Activated T-helper 17 cell treated with anti-CD3 and anti-CD28 coated beads, Interleukin-2, amount 50 U/mL, for 72 hours (primary cell): Measurements from ENCODE around the gene MDM1. TPM values are rescaled to one million over a fixed set of nuclear protein-coding genes. Genes with fewer than 3 reads are reported as not detected.

Experiments
- ATAC-seq: fragments of 150-1000 bp; cut with Tn5 transposase; replicated peaks from 2 replicates; pipeline ENCODE4 v1.10.0; 2021; ENCODE audit warnings: mild to moderate bottlenecking, moderate library complexity
- H3K27ac Mint-ChIP-seq: one replicate; pipeline ENCODE4 v1.8.0; 2022; ENCODE audit warnings: mixed read lengths
- H3K27me3 Mint-ChIP-seq: one replicate; pipeline ENCODE4 v1.8.0; 2022; ENCODE audit warnings: mixed read lengths
- H3K36me3 Mint-ChIP-seq: one replicate; pipeline ENCODE4 v1.8.0; 2022; ENCODE audit warnings: low read depth, mild to moderate bottlenecking, mixed read lengths
- H3K4me1 Mint-ChIP-seq: one replicate; pipeline ENCODE4 v1.8.0; 2022; ENCODE audit warnings: mixed read lengths
- H3K4me3 Mint-ChIP-seq: one replicate; pipeline ENCODE4 v1.8.0; 2022; ENCODE audit warnings: mild to moderate bottlenecking, mixed read lengths
- H3K9me3 Mint-ChIP-seq: one replicate; pipeline ENCODE4 v1.8.0; 2022; ENCODE audit warnings: mixed read lengths
- total RNA-seq, 2 donors: library from RNA; stranded (reverse); gene quantifications; one replicate each; pipeline ENCODE4 v1.2.3, GENCODE V29; 2022

The MDM1 gene
- total RNA-seq, 2 donors from 2014 or later: 14.2 to 31.5 TPM

DNA sequence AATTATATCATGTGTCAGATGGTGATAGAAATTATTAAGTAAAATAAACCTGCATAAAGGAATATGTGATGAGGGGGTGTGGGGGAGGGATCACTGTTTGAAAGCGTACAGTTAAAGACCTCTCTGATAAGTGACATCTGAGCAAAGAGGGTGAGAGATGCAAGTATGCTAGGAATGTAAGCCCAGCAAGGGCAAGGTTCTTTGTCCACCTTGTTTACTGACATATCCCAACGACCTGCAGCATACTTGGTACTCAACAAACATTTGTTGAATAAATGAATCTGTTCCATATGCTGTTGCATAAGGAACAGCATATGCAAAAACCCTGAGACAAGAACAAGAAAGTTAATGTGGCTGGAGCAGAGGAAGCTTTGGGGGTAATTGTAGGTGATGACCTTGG is 12.0 kb upstream of the MDM1 start:
- no peak overlapping the region for H3K4me3 Mint-ChIP-seq
- H3K36me3 Mint-ChIP-seq: no peaks in the 10 kb centered on the region
- ATAC-seq: no peak
- H3K4me1 Mint-ChIP-seq: peaks cover 16% of the 10 kb centered on the region
- H3K27me3 Mint-ChIP-seq: peaks cover 17% of the 10 kb centered on the region
- no peak overlapping the region for H3K27ac Mint-ChIP-seq
- H3K9me3 Mint-ChIP-seq: no peaks in the 10 kb centered on the region

DNA sequence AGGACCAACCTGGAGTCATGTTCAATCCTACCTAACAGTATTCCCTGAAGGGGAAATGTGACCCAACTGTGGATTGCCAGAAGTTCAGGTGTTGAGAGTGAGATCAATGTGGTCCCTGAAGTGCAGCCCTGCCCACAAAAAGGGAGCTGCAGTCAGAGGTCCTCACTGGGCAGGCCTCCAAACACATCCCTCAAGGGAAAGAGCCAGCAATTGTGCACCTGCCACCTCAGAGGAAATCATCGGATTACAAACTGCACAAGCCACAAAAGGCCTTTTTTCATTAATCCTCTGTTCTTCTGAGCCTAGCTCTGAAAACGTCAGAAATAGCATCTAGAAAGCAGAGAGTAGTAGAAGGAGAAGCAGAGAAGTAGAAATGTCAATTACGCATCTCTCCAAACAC is 10.8 kb upstream of the MDM1 start:
- Mint-ChIP-seq H3K4me1 (peaks cover 16% of the 10 kb centered on the region), H3K36me3 (no peaks in the 10 kb centered on the region), H3K27ac (no peak overlapping the region), H3K27me3 (peaks cover 20% of the 10 kb centered on the region), H3K9me3 (no peaks in the 10 kb centered on the region), H3K4me3 (no peak overlapping the region)
- no peak for ATAC-seq

DNA sequence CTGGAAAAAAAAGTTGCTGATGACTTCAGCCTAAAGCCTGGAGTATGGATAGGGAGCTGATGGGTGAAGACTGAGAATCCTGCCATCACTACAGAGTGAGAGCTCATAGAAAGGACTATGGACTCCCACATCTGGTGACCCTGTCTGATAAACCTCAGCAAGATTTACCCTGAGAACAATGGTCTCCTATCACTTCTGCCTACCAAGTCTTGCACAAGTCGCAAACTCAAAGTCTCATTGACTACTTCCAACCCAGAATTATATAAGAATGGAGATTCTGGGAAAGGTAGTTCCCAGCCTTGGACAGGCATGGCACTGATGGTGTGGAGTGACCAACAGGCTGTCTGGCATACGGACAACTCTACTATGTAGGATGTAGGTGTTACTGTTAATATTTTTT is 9.7 kb upstream of the MDM1 start:
- no peak for ATAC-seq
- Mint-ChIP-seq H3K4me1 (peaks cover 11% of the 10 kb centered on the region), H3K4me3 (no peak overlapping the region), H3K36me3 (no peaks in the 10 kb centered on the region), H3K27ac (no peak overlapping the region), H3K27me3 (peaks cover 16% of the 10 kb centered on the region), H3K9me3 (no peaks in the 10 kb centered on the region)

DNA sequence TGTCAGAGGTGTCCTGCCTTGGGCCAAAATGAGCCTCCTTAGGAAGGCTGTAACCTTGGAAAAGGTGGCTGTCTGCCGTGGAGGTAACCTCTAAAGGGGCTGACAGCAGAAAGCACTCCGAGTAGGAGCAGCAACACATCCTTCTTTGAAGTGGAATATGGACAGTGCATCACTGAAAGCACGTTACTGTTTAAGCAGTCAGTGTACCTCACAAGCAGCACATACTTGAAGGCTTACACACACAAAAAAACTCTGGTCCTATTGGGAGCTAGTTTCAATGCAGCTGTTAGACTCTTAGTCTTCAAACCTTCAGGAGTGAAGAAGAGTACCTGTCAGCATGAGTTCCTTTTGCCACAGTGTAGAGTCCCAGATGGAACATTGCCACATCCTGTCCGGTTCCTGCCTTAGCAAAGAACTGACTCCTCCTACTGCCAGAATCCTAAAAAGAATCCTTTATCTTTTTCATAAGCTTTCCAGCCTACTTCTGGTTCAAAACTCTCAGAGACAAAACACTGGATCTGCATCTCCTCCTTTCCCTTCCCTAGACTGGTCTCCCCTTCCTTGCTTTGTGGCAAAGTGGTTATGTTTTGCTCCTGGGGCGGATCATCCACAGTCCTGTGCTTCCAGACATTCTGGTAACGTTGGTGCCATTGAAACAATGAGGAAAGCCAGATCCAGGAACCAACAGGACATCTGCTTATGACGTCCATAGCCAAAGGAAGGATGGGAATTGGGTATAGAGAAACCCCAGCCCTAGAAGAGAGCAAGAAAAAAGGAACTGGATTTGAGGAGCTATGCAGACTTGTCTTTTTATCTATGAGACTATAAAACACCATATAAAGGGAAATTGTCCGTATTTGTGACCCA is 8.5 kb upstream of the MDM1 start:
- Mint-ChIP-seq H3K9me3 (no peaks in the 10 kb centered on the region), H3K27me3 (peaks cover 14% of the 10 kb centered on the region), H3K36me3 (no peaks in the 10 kb centered on the region), H3K4me3 (no peak overlapping the region), H3K4me1 (peaks cover 2% of the 10 kb centered on the region), H3K27ac (no peak overlapping the region)
- no peak for ATAC-seq

DNA sequence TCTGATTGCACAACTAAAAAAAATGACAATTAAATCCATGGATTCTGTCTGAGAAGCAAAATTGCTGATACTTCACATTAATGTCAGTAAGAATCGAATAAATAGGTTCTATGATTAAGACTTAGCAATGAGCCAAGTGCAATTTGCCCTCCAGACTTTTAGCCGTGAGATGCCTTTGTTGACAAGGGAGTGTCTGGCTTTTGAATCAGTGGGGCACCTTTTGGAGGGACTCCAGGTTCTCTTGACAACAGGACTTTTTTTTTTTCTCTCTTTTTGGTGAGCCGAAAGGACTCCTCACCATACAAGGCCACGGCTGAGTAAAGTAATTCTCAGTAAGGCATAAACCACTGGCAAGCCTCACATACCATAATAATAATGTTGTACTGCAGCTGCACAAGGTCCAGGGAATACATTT is 4.7 kb upstream of the MDM1 start:
- Mint-ChIP-seq H3K9me3 (no peaks in the 10 kb centered on the region), H3K27ac (no peak overlapping the region), H3K27me3 (peaks cover 3% of the 10 kb centered on the region), H3K4me1 (peaks cover 12% of the 10 kb centered on the region), H3K4me3 (no peak overlapping the region), H3K36me3 (no peaks in the 10 kb centered on the region)
- ATAC-seq: no peak

DNA sequence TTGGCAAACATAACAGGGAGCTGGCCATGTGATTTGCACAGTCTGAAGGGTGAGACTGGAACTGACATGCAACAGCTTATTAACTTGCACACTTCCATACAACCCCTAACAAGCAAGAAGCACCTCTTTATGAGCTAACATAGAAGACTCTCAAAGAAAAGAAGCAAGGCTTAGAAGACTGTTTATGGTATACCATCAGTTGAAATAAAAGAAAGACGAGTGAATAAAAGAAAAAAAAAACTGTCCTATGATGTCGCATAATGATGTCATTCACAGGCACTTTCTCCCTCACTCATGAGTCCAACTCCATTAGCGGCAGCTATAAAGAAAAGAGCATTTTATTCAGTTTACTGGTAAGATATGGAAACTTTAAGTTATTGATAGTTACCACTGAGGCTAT is 3.3 kb upstream of the MDM1 start:
- H3K9me3 Mint-ChIP-seq: no peaks in the 10 kb centered on the region
- H3K36me3 Mint-ChIP-seq: no peaks in the 10 kb centered on the region
- H3K4me3 Mint-ChIP-seq: no peak overlapping the region
- peaks cover 17% of the 10 kb centered on the region for H3K4me1 Mint-ChIP-seq
- ATAC-seq: no peak
- H3K27ac Mint-ChIP-seq: no peak overlapping the region
- peaks cover 3% of the 10 kb centered on the region for H3K27me3 Mint-ChIP-seq

DNA sequence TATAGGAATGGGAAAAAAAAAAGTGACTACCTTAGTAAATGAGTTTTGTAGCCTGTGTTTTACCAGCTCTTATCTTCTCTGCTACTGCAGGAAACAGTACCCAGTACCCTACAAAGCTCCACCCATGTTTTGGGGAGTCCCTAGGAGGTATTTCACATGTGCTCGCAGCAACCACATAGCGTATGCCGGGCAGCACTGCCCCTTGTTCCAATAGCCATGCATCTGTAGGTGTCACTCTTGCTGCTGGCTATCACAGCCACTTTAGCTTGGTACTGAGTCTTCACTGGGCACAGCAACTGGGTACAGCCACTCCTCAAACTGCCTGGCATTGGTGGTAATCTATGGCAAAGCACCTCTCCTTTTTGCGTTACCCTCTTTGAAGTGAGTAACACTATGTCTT is 2.0 kb upstream of the MDM1 start:
- Mint-ChIP-seq H3K27me3 (peaks cover 3% of the 10 kb centered on the region), H3K27ac (no peak overlapping the region), H3K9me3 (no peaks in the 10 kb centered on the region), H3K4me3 (peak overlapping the region; percentile 82), H3K36me3 (no peaks in the 10 kb centered on the region), H3K4me1 (peaks cover 20% of the 10 kb centered on the region)
- no peak for ATAC-seq

DNA sequence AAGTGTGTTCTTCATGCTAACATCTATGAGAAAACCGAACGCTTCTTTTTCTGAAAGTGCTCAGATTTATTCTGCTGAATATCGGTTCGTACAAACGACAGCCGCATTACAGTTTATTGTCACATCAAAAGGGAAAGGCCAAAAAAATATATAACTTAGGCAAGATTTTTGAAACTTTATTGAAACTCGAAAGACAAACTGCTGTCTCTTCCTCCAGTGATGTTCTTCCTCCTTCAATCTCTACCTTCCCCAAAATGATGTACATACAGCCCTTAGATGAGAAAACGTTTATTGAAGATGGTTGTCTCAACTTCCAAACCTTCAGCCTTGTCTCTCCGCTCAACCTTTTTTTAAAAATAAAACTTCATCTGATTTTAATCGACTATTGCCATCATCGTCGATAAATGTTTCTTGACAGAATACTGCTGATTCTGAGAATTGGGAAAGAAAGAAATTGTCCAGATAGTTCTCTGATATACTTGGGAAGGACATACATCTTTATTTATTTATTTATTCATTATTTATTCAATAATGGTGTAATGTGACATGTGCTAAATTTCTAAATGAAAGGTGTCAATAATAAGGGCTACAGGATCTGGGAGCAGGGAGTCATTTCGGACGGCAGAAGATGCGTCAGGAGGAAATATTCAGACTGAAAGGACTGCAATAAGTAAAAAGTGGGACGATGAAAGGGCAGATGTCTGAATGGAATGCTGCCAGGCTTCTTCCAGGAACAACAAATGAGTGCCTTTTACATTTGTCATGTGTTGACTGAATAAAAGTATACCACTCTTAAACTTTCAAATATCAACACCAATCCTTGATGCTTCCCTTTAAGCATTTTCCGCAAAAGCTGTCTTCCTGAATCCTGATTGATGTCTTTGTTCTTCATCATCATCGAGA is 817 bp upstream of the MDM1 start:
- no peaks in the 10 kb centered on the region for H3K9me3 Mint-ChIP-seq
- ATAC-seq: no peak
- H3K27ac Mint-ChIP-seq: peak overlapping the region; percentile 78
- peaks cover 6% of the 10 kb centered on the region for H3K36me3 Mint-ChIP-seq
- H3K27me3 Mint-ChIP-seq: no peaks in the 10 kb centered on the region
- peak overlapping the region; percentile 82 for H3K4me3 Mint-ChIP-seq
- H3K4me1 Mint-ChIP-seq: peaks cover 22% of the 10 kb centered on the region

DNA sequence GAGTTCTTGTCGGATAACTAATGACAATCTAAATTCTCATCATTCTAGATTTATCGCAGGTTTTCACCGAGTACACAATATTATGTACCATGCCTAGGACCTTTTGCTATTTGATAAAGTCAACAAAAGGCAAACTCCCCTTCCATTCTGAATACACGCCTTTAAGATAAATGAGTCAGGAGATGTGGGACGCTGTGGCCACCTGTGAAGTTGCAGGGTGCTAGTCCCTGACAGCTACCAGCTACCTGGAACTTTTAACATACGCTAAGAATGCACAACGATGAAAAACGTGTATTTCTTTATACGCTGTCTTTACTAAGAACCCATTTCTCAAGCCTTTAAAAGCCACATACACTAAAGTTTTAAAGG is 678 bp downstream of the MDM1 start:
- ATAC-seq: no peak
- peaks cover 22% of the 10 kb centered on the region for H3K4me1 Mint-ChIP-seq

DNA sequence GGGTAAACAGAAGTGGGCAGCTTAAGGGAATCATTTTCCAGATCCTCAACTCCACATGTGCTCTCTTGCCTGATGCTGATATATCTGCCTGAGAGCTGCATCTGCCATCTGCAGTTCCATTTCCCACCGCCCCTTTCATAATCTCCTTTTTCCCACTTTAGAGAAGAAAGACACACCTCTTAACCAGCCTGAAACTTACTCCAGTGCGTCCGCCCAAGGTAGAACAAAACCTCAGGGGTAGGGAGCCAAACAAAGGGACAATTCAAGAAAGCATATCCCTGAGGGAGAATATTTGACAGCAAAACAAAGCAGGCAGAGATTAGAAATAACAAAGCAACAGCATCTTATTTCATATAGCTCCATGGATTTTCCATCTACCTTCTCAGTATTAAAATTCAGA is 4.3 kb downstream of the MDM1 start:
- H3K4me3 Mint-ChIP-seq: no peak overlapping the region
- peaks cover 10% of the 10 kb centered on the region for H3K4me1 Mint-ChIP-seq
- no peaks in the 10 kb centered on the region for H3K27me3 Mint-ChIP-seq
- no peaks in the 10 kb centered on the region for H3K9me3 Mint-ChIP-seq
- ATAC-seq: no peak
- peaks cover 29% of the 10 kb centered on the region for H3K36me3 Mint-ChIP-seq
- H3K27ac Mint-ChIP-seq: no peak overlapping the region

More for the DNA sequence above, 678 bp downstream of the MDM1 start:
- no peaks in the 10 kb centered on the region for H3K27me3 Mint-ChIP-seq
- peak overlapping the region; percentile 78 for H3K27ac Mint-ChIP-seq
- H3K36me3 Mint-ChIP-seq: peaks cover 12% of the 10 kb centered on the region
- H3K4me3 Mint-ChIP-seq: peak overlapping the region; percentile 82
- no peaks in the 10 kb centered on the region for H3K9me3 Mint-ChIP-seq

DNA sequence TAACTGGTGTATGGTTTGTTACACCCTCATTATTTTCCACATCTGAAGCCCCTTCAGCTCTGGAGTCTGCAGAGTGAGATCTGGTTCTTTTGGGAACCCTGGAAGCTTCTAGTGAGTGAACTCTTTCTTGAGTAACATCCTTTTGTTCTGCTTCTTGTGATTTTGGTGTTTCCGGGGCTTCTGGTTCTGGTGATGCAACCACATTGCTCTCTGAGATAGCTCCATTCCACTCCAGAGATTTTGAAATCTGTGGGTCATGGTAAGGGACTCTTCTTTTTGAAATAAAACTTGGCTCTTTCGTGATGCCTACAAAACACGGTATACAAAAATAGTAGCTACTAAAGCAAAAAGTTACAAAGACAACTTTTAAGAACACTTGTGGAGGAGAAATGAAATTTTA is 5.4 kb downstream of the MDM1 start:
- ATAC-seq: no peak
- Mint-ChIP-seq H3K9me3 (no peaks in the 10 kb centered on the region), H3K4me1 (peaks cover 10% of the 10 kb centered on the region), H3K27me3 (no peaks in the 10 kb centered on the region), H3K4me3 (no peak overlapping the region), H3K36me3 (peaks cover 32% of the 10 kb centered on the region), H3K27ac (no peak overlapping the region)

DNA sequence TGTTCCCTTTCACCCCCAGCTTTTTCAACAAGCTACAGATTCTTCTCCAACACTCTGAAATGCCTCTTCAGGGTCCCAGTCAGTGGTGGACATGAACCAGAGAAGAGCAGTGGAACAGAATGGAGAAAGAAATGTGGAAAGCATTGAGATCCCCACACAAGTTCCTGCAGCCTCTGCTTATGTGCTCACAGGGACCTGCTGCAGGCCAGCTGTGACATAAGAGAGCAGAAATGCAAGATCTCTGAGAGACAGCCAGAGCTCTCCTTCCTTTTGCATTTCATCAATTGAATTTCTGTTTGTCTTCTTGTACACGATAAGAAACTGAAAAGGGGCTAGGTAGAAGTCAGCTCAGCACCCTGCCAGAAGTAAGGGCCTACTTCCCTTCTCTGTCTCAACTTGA is 6.2 kb downstream of the MDM1 start:
- H3K27ac Mint-ChIP-seq: no peak overlapping the region
- H3K36me3 Mint-ChIP-seq: peaks cover 32% of the 10 kb centered on the region
- no peaks in the 10 kb centered on the region for H3K27me3 Mint-ChIP-seq
- H3K4me1 Mint-ChIP-seq: peaks cover 5% of the 10 kb centered on the region
- H3K9me3 Mint-ChIP-seq: no peaks in the 10 kb centered on the region
- no peak overlapping the region for H3K4me3 Mint-ChIP-seq
- no peak for ATAC-seq

DNA sequence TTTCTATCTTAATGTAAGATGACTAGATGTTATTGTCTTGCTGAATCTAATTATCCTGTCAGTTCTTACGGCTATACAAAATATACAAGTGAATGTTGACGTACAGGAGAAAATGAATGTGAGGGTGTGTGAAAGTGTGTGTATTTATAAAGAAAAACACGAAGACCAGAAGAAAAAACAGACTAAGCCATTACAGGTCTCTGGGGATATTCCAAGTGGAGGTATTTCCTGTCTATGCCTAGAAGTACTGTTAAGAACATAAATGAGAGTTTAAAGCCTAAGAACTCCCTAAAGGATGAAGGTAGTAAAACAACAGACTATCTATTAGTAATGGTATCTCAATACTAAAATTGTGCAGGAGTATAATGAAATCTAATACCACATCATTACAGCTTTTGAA is 7.6 kb downstream of the MDM1 start:
- Mint-ChIP-seq H3K9me3 (no peaks in the 10 kb centered on the region), H3K27me3 (no peaks in the 10 kb centered on the region), H3K36me3 (peaks cover 32% of the 10 kb centered on the region), H3K27ac (no peak overlapping the region), H3K4me1 (peaks cover 5% of the 10 kb centered on the region), H3K4me3 (no peak overlapping the region)
- ATAC-seq: no peak

DNA sequence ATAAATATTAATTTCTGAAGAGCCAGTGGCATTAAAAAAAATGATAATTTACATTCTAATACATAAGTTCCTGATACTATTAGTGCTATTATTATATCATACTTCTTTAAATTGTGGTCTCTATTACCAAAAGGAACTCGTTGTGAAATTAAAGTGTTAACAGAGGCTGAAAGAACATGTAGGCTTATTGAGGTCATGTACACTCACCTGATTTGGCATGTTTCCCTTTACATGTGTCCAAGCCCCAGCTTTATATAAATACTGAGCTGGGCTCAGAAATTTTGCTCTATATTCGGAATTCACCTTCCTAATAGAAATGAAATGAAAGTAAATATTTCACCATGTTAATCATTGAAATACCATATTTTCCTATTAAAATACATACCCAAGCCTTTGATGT is 11.0 kb downstream of the MDM1 start:
- H3K4me3 Mint-ChIP-seq: no peak overlapping the region
- no peaks in the 10 kb centered on the region for H3K27me3 Mint-ChIP-seq
- no peaks in the 10 kb centered on the region for H3K9me3 Mint-ChIP-seq
- peak overlapping the region; percentile 39 for H3K27ac Mint-ChIP-seq
- no peaks in the 10 kb centered on the region for H3K4me1 Mint-ChIP-seq
- peaks cover 17% of the 10 kb centered on the region for H3K36me3 Mint-ChIP-seq
- ATAC-seq: no peak
